SK-N-SH (cell line): ENCODE results near the gene PLA2G2C. TPM values are rescaled to one million over a fixed set of nuclear protein-coding genes. Genes with fewer than 3 reads are reported as not detected.

Experiments
- CTCF ChIA-PET: fragments of 300-600, 350-600 bp; formaldehyde crosslinking; extraction: SDS; loops from one replicate; lab custom pipeline; 2021; lab: Yijun Ruan, JAX
- POLR2A ChIA-PET: fragments of 350-600 bp; sonication (Branson Sonifier 250); formaldehyde crosslinking; extraction: SDS; loops from one replicate; lab custom pipeline; 2020; ENCODE audit warnings: antibody characterized with exemption, inconsistent platforms; lab: Yijun Ruan, JAX
- DNase-seq: peaks from one replicate; pipeline ENCODE4 v3.0.0; 2012
- H2AFZ ChIP-seq: fragments of 200-600 bp; sonication (generic); 2 replicates; pipeline ENCODE4 v1.8.1; 2016; ENCODE audit warnings: antibody characterized with exemption, mild to moderate bottlenecking, low read depth
- H3F3A ChIP-seq: fragments of 200-600 bp; sonication (generic); replicated peaks from 2 replicates; pipeline ENCODE3; 2016; ENCODE audit warnings: antibody characterized with exemption, mild to moderate bottlenecking; ENCODE audit not compliant: insufficient read depth
- H3K27ac ChIP-seq, 2 experiments: fragments of 200-500 bp in 1 of 2; fragments of 200-600 bp in 1 of 2; sonication (Bioruptor generic) in 1 of 2; sonication (generic), shearing (Covaris generic) in 1 of 2; 2 replicates each; pipeline versions ENCODE4 v1.5.1 to v1.6.1; 2014 to 2016; ENCODE audit warnings: low read depth in 2 of 2, inconsistent platforms in 1 of 2, low read length in 1 of 2, mild to moderate bottlenecking in 1 of 2, mixed read lengths in 1 of 2
- H3K27me3 ChIP-seq: fragments of 200-600 bp; sonication (generic), shearing (Covaris generic); 2 replicates; pipeline ENCODE4 v1.6.1; 2016; ENCODE audit warnings: mixed run types; ENCODE audit not compliant: insufficient read depth
- H3K36me3 ChIP-seq, 2 experiments: fragments of 200-500 bp in 1 of 2; fragments of 200-600 bp in 1 of 2; sonication (Bioruptor generic) in 1 of 2; sonication (generic) in 1 of 2; replicated peaks in 1 of 2; 2 replicates each; pipeline versions ENCODE3 to v1.5.1; 2014 to 2016; ENCODE audit warnings: low read length in 1 of 2, mild to moderate bottlenecking in 1 of 2; ENCODE audit not compliant: insufficient read depth in 2 of 2, control insufficient read depth in 1 of 2
- H3K4me1 ChIP-seq, 2 experiments: fragments of 200-500 bp in 1 of 2; fragments of 200-600 bp in 1 of 2; sonication (Bioruptor generic) in 1 of 2; sonication (generic), shearing (Covaris generic) in 1 of 2; 2 replicates each; pipeline versions ENCODE4 v1.5.1 to v1.6.1; 2014 to 2016; ENCODE audit warnings: low read depth in 1 of 2, low read length in 1 of 2, mixed run types in 1 of 2; ENCODE audit not compliant: insufficient read depth in 2 of 2, control insufficient read depth in 1 of 2
- H3K4me2 ChIP-seq: fragments of 200-600 bp; sonication (generic), shearing (Covaris generic); 2 replicates; pipeline ENCODE4 v1.6.1; 2017; ENCODE audit warnings: mixed run types
- H3K4me3 ChIP-seq, 2 experiments: fragments of 200-500 bp in 1 of 2; fragments of 200-600 bp in 1 of 2; sonication (Bioruptor generic) in 1 of 2; sonication (generic), shearing (Covaris generic) in 1 of 2; 2 replicates each; pipeline versions ENCODE4 v1.5.1 to v1.8.1; 2014 to 2016; ENCODE audit warnings: low read depth in 2 of 2, inconsistent platforms in 1 of 2, low read length in 1 of 2, mild to moderate bottlenecking in 1 of 2, mixed read lengths in 1 of 2, moderate library complexity in 1 of 2
- H3K79me2 ChIP-seq: fragments of 200-600 bp; sonication (generic); 2 replicates; pipeline ENCODE4 v1.8.1; 2017; ENCODE audit warnings: mild to moderate bottlenecking; ENCODE audit not compliant: insufficient read depth
- H3K9ac ChIP-seq: fragments of 200-600 bp; sonication (generic); 2 replicates; pipeline ENCODE4 v1.6.1; 2017; ENCODE audit warnings: mixed run types
- H3K9me2 ChIP-seq: fragments of 200-600 bp; sonication (generic); 2 replicates; pipeline ENCODE4 v1.6.1; 2017; ENCODE audit warnings: mixed run types
- H3K9me3 ChIP-seq: fragments of 200-600 bp; sonication (generic); 2 replicates; pipeline ENCODE4 v1.6.1; 2017; ENCODE audit warnings: mixed run types, mild to moderate bottlenecking, moderate library complexity
- H4K20me1 ChIP-seq: fragments of 200-600 bp; sonication (generic); 2 replicates; pipeline ENCODE4 v1.6.1; 2017; ENCODE audit warnings: mild to moderate bottlenecking, mixed run types; ENCODE audit not compliant: insufficient read depth
- CHD2 ChIP-seq: fragments of 150-350 bp; IDR thresholded peaks from 2 replicates; pipeline ENCODE4 v1.6.1; 2018; ENCODE audit warnings: low read length; ENCODE audit not compliant: partially characterized antibody
- EP300 ChIP-seq, 2 experiments: IDR thresholded peaks; 2 replicates each; pipeline versions ENCODE4 v1.4.0 to v1.6.1; 2012; ENCODE audit warnings: borderline replicate concordance in 1 of 2, low read depth in 1 of 2, low read length in 1 of 2
- FOSL2 ChIP-seq: IDR thresholded peaks from 2 replicates; pipeline ENCODE4 v1.4.0; 2012; ENCODE audit warnings: low read depth, mild to moderate bottlenecking, moderate library complexity, borderline replicate concordance
- GATA2 ChIP-seq: sonication (generic); formaldehyde crosslinking; IDR thresholded peaks from 2 replicates; pipeline ENCODE4 v1.5.0; 2020; ENCODE audit warnings: mild to moderate bottlenecking, missing genetic modification reagents
- MEF2A ChIP-seq: IDR thresholded peaks from 2 replicates; pipeline ENCODE4 v1.4.0; 2012; ENCODE audit warnings: low read depth, borderline replicate concordance
- MXI1 ChIP-seq: IDR thresholded peaks from 2 replicates; pipeline ENCODE4 v1.6.1; 2012; ENCODE audit warnings: mild to moderate bottlenecking, low read depth, low read length, improper control_type of control experiment
- NFIC ChIP-seq: IDR thresholded peaks from 2 replicates; pipeline ENCODE4 v1.4.0; 2012; ENCODE audit warnings: borderline replicate concordance
- NRF1 ChIP-seq: IDR thresholded peaks from 2 replicates; pipeline ENCODE4 v1.6.1; 2012; ENCODE audit warnings: low read depth, mild to moderate bottlenecking, low read length
- RAD21 ChIP-seq: IDR thresholded peaks from 2 replicates; pipeline ENCODE4 v1.6.1; 2012; ENCODE audit warnings: mild to moderate bottlenecking, low read length
- RFX5 ChIP-seq: IDR thresholded peaks from 2 replicates; pipeline ENCODE4 v1.6.1; 2012; ENCODE audit warnings: mild to moderate bottlenecking, improper control_type of control experiment, low read length
- SMC3 ChIP-seq: IDR thresholded peaks from 2 replicates; pipeline ENCODE4 v1.6.1; 2012; ENCODE audit warnings: low read depth, low read length, improper control_type of control experiment
- TEAD4 ChIP-seq: IDR thresholded peaks from 2 replicates; pipeline ENCODE4 v1.4.0; 2012; ENCODE audit warnings: mild to moderate bottlenecking, borderline replicate concordance; ENCODE audit not compliant: insufficient read depth
- YY1 ChIP-seq: IDR thresholded peaks from 2 replicates; pipeline ENCODE4 v1.4.0; 2012; ENCODE audit warnings: low read depth, mild to moderate bottlenecking
- WGBS: methylation state at CpG from one replicate; pipeline ENCODE4 v1.1.6; 2017; ENCODE audit warnings: low lambda C conversion rate; 5-methylcytosine and 5-hydroxymethylcytosine counted together
- polyA plus RNA-seq, 3 experiments: library from polyadenylated mRNA; depleted of rRNA; stranded (reverse); fragments of >200 nt; gene quantifications; 2 replicates each; pipeline ENCODE4 v1.2.3, GENCODE V29; 2012
- TF ChIP-seq, protein P1 (sequence below): IDR thresholded peaks from 2 replicates; pipeline ENCODE4 v1.6.1; 2012; ENCODE audit warnings: mild to moderate bottlenecking, low read depth, low read length, moderate library complexity
- TF ChIP-seq, protein P2 (sequence below): IDR thresholded peaks from 2 replicates; pipeline ENCODE4 v1.4.0; 2012; ENCODE audit warnings: low read depth, borderline replicate concordance

The PLA2G2C gene
- polyA plus RNA-seq, 1 of the 3 experiments (the other 2 are of a cell fraction): not detected

DNA sequence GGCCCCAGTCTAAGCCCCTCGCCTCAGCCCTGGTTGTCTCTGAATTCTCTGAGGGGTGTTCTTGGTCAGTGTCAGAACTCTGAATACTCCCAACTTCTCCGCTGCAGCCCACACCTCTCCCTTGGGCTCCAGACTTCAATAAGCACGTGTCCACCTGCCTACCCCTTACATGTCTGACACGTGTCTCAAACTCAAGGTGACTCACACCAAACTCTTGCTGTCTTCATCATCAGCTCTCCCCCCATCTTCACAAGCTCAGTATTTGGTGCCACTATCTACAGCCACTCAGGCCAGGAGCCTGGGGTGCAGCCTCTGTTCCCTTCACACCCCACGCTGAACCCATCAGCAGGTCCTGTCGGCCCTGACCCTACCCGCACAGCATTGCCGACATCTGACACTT lies 19.2 kb downstream of the PLA2G2C start:
- DNase-seq: no peak
- no peak overlapping the region for H3K9ac ChIP-seq
- POLR2A ChIA-PET: interaction anchor here (0.6 kb wide), 1 partner anchor 13 kb away, joined by 3 read pairs; no protein-coding TSS in a partner anchor
- H3K79me2 ChIP-seq: no peaks in the 10 kb centered on the region
- no peak overlapping the region for H3K4me2 ChIP-seq
- no peaks in the 10 kb centered on the region for H3K9me2 ChIP-seq
- no peak overlapping the region for H2AFZ ChIP-seq
- H4K20me1 ChIP-seq: no peaks in the 10 kb centered on the region
- no peaks in the 10 kb centered on the region for H3F3A ChIP-seq
- H3K4me3 ChIP-seq: no peak overlapping the region
- no peaks in the 10 kb centered on the region; the same call in 1 of the 2 replicates for H3K27me3 ChIP-seq
- H3K4me1 ChIP-seq: no peaks in the 10 kb centered on the region; a peak in 1 of 4 replicates
- TF ChIP-seq NRF1: no peak
- no peak for TF ChIP-seq NFIC
- no peak for TF ChIP-seq MEF2A
- no peak for TF ChIP-seq RFX5
- TF ChIP-seq MXI1: no peak
- TF ChIP-seq YY1: no peak
- TF ChIP-seq CHD2: no peak
- TF ChIP-seq EP300 (IDR thresholded peaks at IDR 0.05; ENCODE audit: borderline replicate concordance in 1 of 2, low read depth in 1 of 2, low read length in 1 of 2): no peak
- no peak for TF ChIP-seq GATA2 (CRISPR knock-in tag)
- TF ChIP-seq TEAD4: no peak
- no peak for TF ChIP-seq SMC3
- TF ChIP-seq FOSL2: no peak
- TF ChIP-seq, protein P1, sequence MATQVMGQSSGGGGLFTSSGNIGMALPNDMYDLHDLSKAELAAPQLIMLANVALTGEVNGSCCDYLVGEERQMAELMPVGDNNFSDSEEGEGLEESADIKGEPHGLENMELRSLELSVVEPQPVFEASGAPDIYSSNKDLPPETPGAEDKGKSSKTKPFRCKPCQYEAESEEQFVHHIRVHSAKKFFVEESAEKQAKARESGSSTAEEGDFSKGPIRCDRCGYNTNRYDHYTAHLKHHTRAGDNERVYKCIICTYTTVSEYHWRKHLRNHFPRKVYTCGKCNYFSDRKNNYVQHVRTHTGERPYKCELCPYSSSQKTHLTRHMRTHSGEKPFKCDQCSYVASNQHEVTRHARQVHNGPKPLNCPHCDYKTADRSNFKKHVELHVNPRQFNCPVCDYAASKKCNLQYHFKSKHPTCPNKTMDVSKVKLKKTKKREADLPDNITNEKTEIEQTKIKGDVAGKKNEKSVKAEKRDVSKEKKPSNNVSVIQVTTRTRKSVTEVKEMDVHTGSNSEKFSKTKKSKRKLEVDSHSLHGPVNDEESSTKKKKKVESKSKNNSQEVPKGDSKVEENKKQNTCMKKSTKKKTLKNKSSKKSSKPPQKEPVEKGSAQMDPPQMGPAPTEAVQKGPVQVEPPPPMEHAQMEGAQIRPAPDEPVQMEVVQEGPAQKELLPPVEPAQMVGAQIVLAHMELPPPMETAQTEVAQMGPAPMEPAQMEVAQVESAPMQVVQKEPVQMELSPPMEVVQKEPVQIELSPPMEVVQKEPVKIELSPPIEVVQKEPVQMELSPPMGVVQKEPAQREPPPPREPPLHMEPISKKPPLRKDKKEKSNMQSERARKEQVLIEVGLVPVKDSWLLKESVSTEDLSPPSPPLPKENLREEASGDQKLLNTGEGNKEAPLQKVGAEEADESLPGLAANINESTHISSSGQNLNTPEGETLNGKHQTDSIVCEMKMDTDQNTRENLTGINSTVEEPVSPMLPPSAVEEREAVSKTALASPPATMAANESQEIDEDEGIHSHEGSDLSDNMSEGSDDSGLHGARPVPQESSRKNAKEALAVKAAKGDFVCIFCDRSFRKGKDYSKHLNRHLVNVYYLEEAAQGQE: no peak
- TF ChIP-seq, protein P2, sequence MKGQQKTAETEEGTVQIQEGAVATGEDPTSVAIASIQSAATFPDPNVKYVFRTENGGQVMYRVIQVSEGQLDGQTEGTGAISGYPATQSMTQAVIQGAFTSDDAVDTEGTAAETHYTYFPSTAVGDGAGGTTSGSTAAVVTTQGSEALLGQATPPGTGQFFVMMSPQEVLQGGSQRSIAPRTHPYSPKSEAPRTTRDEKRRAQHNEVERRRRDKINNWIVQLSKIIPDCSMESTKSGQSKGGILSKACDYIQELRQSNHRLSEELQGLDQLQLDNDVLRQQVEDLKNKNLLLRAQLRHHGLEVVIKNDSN: no peak
- TF ChIP-seq RAD21: no peak
- WGBS: 49% methylated on average over 8 of the region's 8 CpGs
- no peaks in the 10 kb centered on the region for H3K36me3 ChIP-seq
- CTCF ChIA-PET: interaction anchor here (1.2 to 8.5 kb wide), 6 partner anchors 15 to 264 kb away, joined by 3 to 75 read pairs (median 4); no protein-coding TSS in a partner anchor
- H3K27ac ChIP-seq: no peak overlapping the region
- no peaks in the 10 kb centered on the region for H3K9me3 ChIP-seq
